Measurements from ENCODE around the gene SYT8.
"Not testable (repeated sequence)": the region's sequence is repeated elsewhere in the genome, so short reads cannot be mapped to it uniquely, and the experiment has no call there.

SYT8 gene, protein sequence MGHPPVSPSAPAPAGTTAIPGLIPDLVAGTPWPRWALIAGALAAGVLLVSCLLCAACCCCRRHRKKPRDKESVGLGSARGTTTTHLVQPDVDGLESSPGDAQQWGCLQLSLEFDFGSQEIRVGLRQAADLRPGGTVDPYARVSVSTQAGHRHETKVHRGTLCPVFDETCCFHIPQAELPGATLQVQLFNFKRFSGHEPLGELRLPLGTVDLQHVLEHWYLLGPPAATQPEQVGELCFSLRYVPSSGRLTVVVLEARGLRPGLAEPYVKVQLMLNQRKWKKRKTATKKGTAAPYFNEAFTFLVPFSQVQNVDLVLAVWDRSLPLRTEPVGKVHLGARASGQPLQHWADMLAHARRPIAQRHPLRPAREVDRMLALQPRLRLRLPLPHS

GRCh38 chr11:1834779-1835670 is at the start of gene SYT8:
Gene SYT8 (plus strand): TSS chr11:1834990. CDS start chr11:1835106, 116 bp downstream.
- DNase-seq (ENCODE audit: low read depth), result no peak

DNA sequence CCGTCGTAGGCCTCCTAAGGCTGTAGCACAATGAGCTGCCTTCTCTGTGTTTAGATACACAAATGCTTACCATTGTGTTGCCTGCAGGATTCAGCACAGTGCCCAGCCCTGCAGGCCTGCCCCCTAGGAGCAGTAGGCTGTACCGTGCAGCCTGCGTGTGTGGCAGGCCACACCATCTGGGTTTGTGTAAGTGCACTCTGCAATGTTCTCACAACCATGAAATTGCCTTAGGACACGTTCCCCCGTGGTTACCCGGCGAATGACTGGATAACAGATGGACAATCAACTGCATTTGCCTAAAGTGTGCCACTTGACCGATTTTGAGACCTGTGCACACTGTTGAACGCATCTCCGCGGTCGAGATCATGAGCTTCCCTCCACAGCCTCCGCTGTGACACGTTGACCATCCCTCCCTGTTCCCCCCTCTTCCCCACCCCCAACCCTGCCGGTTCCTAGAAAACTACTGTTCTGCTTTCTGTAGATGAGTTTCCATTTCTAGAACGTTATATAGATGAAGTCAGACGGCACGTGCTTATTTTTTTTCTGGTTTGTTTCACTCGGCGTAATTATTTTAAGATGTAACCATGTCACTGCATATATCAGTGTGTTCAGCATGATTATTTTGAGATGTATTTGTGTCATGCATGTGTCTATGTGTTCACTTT is 48.9 kb upstream of the SYT8 start:
- DNase-seq (ENCODE audit: low read depth), result peak; percentile 30

- DNase-seq (ENCODE audit: low read depth), result no peak
These were observed 48.3 kb upstream of the SYT8 start for GRCh38 chr11:1786466-1786865.

- no peak for DNase-seq (ENCODE audit: low read depth)
These were observed 42.9 kb upstream of the SYT8 start for GRCh38 chr11:1791912-1792311.

DNA sequence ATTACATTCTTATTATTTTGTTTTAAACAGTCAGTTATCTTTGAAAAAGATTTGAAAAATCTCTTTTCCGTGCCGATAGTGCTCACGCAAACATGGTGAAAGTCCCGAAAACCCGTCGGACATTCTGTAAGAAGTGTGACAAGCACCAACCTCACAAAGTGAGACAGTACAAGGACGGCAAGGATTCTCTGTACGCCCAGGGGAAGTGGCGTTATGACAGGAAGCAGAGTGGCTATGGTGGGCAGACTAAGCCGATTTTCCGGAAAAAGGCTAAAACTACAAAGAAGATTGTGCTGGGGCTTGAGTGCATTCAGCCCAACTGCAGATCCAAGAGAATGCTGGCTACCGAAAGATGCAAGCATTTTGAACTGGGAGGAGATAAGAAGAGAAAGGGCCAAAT is 42.3 kb upstream of the SYT8 start:
- no peak for DNase-seq (ENCODE audit: low read depth)

GRCh38 chr11:1793081-1793480 is 41.7 kb upstream of the SYT8 start:
- peak; percentile 14 for DNase-seq (ENCODE audit: low read depth)

DNA sequence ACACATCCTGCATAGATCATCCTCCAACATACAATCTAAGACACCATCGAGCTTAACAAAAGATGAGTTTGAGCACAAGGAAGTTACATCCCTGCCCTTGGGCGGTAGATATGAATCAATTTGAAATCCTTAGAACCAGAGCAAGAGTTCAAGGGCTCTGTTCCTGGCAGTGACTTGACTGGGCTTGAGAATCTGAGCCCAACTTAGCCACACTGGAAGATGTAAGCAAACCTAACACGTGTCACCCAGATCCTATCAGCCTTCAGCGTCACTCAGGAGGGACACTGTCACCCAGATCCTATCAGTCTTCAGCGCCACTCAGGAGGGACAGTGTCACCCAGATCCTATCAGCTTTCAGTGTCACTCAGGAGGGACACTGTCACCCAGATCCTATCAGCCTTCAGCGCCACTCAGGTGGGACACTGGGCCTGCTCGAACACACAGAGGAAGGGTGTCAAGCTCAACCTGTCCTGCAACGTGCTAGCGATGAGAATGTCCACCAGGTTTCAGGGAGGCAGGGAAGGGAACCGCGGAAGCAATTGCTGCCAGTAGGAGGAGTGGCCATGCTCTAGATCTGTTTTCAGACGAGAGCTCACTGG is 38.3 kb upstream of the SYT8 start:
- DNase-seq (ENCODE audit: low read depth), result no peak

GRCh38 chr11:1797391-1798125 is 37.2 kb upstream of the SYT8 start:
- DNase-seq (ENCODE audit: low read depth), result no peak

GRCh38 chr11:1803246-1803645 is 31.5 kb upstream of the SYT8 start:
- DNase-seq (ENCODE audit: low read depth), result no peak

- DNase-seq (ENCODE audit: low read depth), result not testable (repeated sequence)
These were observed 30.8 kb upstream of the SYT8 start for GRCh38 chr11:1803835-1804519.

DNA sequence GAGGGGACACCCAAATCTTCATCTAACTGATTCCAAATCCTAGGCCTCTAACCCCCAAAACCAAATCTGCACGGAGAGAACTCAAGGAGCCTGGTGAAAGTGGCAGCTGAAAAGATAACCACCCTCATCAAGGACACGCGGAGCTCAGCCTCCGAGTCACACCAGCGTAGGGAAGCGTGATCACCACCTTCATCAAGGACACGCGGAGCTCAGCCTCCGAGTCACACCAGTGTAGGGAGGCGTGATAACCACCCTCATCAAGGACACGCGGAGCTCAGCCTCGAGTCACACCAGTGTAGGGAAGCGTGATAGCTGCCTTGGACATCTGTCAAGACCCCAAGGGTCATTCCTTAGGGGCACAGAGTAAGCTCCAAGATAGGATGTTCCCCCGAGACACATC is 29.3 kb upstream of the SYT8 start:
- no peak for DNase-seq (ENCODE audit: low read depth)

DNA sequence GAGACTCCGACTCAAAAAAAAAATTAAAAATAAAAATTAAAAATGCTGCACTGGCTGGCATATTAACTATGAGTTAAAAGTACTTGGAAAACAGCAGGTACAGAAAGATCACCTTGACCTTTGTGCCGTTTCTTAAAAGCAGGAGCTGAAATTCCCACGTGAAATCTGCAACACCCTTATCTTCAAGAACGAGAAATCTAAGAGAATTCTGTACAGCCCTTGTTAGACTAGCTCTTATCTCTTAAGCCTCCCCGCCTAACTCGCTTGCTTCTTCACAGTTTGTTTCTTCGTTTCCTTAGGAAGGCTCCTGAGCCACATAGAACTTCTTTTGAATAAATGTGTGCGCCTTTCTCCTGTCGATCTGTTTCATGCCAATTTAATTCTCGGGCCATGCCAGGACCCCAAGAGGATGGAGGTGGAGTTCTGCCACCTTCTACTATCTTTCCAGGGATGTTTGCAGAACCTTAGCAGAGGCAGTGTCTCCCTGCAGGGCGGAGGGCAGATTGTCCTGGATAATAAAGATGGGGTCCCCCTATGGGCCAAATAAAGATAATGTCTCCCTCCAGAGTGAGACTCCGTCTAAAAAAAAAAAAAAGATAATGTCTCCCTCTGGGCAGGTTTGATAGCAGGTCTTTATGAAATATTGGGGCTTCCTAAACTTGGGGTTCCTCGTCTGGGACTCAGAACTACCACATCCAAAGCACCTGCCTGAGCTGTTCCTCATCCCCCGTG is 27.4 kb upstream of the SYT8 start:
- no peak for DNase-seq (ENCODE audit: low read depth)

- DNase-seq (ENCODE audit: low read depth), result no peak
These were observed 24.0 kb upstream of the SYT8 start for GRCh38 chr11:1810761-1811160.

- DNase-seq (ENCODE audit: low read depth), result no peak
These were observed 22.5 kb upstream of the SYT8 start for GRCh38 chr11:1812274-1812673.

GRCh38 chr11:1812801-1813200 is 22.0 kb upstream of the SYT8 start:
- no peak for DNase-seq (ENCODE audit: low read depth)

- DNase-seq (ENCODE audit: low read depth), result not testable (repeated sequence)
These were observed 21.4 kb upstream of the SYT8 start for GRCh38 chr11:1813356-1813755.

DNA sequence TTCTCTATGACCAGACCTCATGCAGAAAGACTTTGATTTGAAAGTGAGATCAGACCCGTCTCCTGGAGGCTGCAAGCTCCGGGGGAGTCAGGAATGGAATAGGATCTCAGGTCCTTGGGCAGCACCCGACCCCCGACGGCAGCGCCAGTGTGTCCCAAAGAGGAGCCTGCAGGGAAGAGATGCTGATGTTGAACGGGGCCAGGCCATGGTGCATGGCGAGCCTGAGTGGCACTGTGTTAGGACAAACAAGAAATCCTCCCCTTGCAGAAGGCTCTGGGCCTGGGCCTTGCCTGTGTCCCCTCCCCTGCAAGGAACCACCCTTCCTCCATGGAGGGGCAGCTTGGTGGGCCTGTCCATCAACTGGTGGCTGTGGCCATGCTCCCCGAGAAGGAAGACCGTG is 20.1 kb upstream of the SYT8 start:
- no peak for DNase-seq (ENCODE audit: low read depth)

DNA sequence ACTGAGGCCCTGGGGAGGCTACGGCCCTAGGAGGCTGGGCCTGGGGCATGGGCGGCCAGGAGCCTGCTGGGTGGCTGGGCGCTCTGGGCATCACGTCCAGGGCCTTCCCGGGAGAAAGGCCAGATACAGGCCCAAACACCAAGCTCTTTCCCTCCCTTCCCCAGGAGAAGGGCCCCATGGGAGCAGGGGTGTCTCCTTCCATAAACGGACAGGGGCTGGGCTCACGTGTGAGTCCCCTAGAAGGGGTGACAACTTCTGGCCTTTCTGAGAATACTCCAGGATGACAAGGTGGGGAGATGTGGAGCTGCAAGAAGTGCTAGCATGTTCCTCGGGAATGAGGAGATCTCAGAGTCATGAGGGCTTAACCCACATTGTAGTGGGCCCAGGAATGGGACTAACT is 19.5 kb upstream of the SYT8 start:
- no peak for DNase-seq (ENCODE audit: low read depth)

DNA sequence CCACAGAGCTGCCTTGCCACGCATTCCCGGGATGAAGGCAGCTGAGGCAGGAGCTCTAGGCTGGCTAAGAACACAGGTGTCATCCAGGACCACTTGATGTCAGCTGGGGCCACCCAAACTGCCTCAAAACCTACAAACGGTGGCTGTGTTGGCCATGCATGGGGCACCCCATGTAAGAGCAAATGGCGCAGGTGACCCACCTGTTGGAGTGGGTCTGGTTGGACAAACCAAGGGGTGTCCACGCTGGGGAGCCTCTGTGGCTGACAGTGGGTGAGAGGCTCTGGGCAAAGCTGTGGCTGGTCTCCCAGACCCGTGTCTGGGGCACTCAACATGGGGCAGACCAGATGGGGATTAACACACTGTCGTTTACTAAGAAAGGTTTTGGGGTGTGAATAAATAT is 19.0 kb upstream of the SYT8 start:
- DNase-seq (ENCODE audit: low read depth), result no peak

- no peak for DNase-seq (ENCODE audit: low read depth)
These were observed 17.8 kb upstream of the SYT8 start for GRCh38 chr11:1817000-1817399.
